Measurements from ENCODE around the gene KCNH2.
"Not testable (repeated sequence)": the region's sequence is repeated elsewhere in the genome, so short reads cannot be mapped to it uniquely, and the experiment has no call there.

KCNH2 gene

GRCh38 chr7:150978126-150978789, at the start of gene KCNH2:
Gene KCNH2 (minus strand): TSS chr7:150978321. CDS start chr7:150977913, 408 bp downstream.
- 0 out of 2 replicates have a peak within 1 kb of the TSS, but pooled peaks have one; percentile 7 for H3K4me3 ChIP-seq (replicated peaks; ENCODE audit: low read depth, low read length)
- no peak for TF ChIP-seq CTCF (IDR thresholded peaks at IDR 0.05; ENCODE audit: low read depth, low read length, missing control alignments)
- DNase-seq (ENCODE audit: extremely low read depth, low read depth) = no peak

GRCh38 chr7:151027728-151028130, 49.6 kb upstream of the KCNH2 start:
- not testable (repeated sequence) for DNase-seq (ENCODE audit: extremely low read depth, low read depth)
- H3K4me3 ChIP-seq (replicated peaks; ENCODE audit: low read depth, low read length) = peak overlapping the region; percentile 73

- not testable (repeated sequence) for H3K4me3 ChIP-seq (replicated peaks; ENCODE audit: low read depth, low read length); DNase-seq (ENCODE audit: extremely low read depth, low read depth)
Observed at GRCh38 chr7:151026771-151027727, 48.9 kb upstream of the KCNH2 start.

- H3K4me3 ChIP-seq (replicated peaks; ENCODE audit: low read depth, low read length) = no peak overlapping the region
- no peak for DNase-seq (ENCODE audit: extremely low read depth, low read depth)
- no peak for TF ChIP-seq CTCF (IDR thresholded peaks at IDR 0.05; ENCODE audit: low read depth, low read length, missing control alignments)
Observed at GRCh38 chr7:151025924-151026671, 48.0 kb upstream of the KCNH2 start.

GRCh38 chr7:151024435-151025056, 46.4 kb upstream of the KCNH2 start, which contains the start of gene ATG9B:
Gene ATG9B (minus strand): TSS chr7:151024494. CDS start chr7:151024423, 71 bp downstream.
- no peak within 1 kb of the TSS for H3K4me3 ChIP-seq (replicated peaks; ENCODE audit: low read depth, low read length)
- DNase-seq (ENCODE audit: extremely low read depth, low read depth) = no peak
- TF ChIP-seq CTCF (IDR thresholded peaks at IDR 0.05; ENCODE audit: low read depth, low read length, missing control alignments) = no peak

GRCh38 chr7:151023232-151023631, 45.1 kb upstream of the KCNH2 start:
- TF ChIP-seq CTCF (IDR thresholded peaks at IDR 0.05; ENCODE audit: low read depth, low read length, missing control alignments) = no peak
- DNase-seq (ENCODE audit: extremely low read depth, low read depth) = no peak
- H3K4me3 ChIP-seq (replicated peaks; ENCODE audit: low read depth, low read length) = no peak overlapping the region

GRCh38 chr7:151020231-151020630, 42.1 kb upstream of the KCNH2 start:
- no peak for TF ChIP-seq CTCF (IDR thresholded peaks at IDR 0.05; ENCODE audit: low read depth, low read length, missing control alignments)
- no peak overlapping the region for H3K4me3 ChIP-seq (replicated peaks; ENCODE audit: low read depth, low read length)
- DNase-seq (ENCODE audit: extremely low read depth, low read depth) = no peak

All from HFF-Myc (cell line).